ENCODE measurements around the gene PPP2R5C. TPM values are rescaled to one million over a fixed set of nuclear protein-coding genes. Genes with fewer than 3 reads are reported as not detected.

The PPP2R5C gene
- total RNA-seq, 1 experiment from 2014 or later, result 93.0 TPM

- H3K36me3 Mint-ChIP-seq (ENCODE audit: insufficient read depth in 1 of 3, low read depth in 3 of 3), result no peaks in the 10 kb centered on the region
- H3K27ac Mint-ChIP-seq, result no peak overlapping the region
Measured at GRCh38 chr14:101934601-101935150, 173.2 kb downstream of the PPP2R5C start.

More at GRCh38 chr14:101934601-101935150, 173.2 kb downstream of the PPP2R5C start:
- no peak overlapping the region for H3K4me2 ChIP-seq (ENCODE audit: insufficient read depth, insufficient read length, low read length)
- H3K23ac ChIP-seq (ENCODE audit: insufficient read length, low read depth, low read length), result no peak overlapping the region
- Mint-ChIP-seq H3K4me3 (no peak overlapping the region), H3K9me3 (peaks cover 0 to 4% of the 10 kb centered on the region in 2 experiments; a peak in 2 of 5 replicates), H3K27me3 (ENCODE audit: low read depth) (peaks cover 75% of the 10 kb centered on the region), H3K4me1 (peaks cover 0 to 8% of the 10 kb centered on the region in 2 experiments; a peak in 2 of 4 replicates)
- H3K79me1 ChIP-seq (ENCODE audit: insufficient read depth, low read depth, low read length, poor library complexity, severe bottlenecking), result no peaks in the 10 kb centered on the region
- DNase-seq, result no peak
- no peak overlapping the region for H2AFZ ChIP-seq (ENCODE audit: low read length)
- TF ChIP-seq CTCF (conservative IDR thresholded peaks at IDR 0.05), result no peak
- H3K23me2 ChIP-seq (ENCODE audit: insufficient read length, low read depth, low read length, poor library complexity, severe bottlenecking), result no peaks in the 10 kb centered on the region
- no peak overlapping the region for H2BK12ac ChIP-seq (ENCODE audit: insufficient read length, low read depth, low read length)
- H3T11ph ChIP-seq (ENCODE audit: low read length), result no peak overlapping the region
- H3K56ac ChIP-seq (ENCODE audit: insufficient read length, low read depth, low read length), result no peak overlapping the region
- WGBS (ENCODE audit: extremely low coverage, insufficient read length, low lambda C conversion rate), result no CpG with 5 or more reads among the region's 14 CpGs
- no peaks in the 10 kb centered on the region for H3K9me3 ChIP-seq (ENCODE audit: control insufficient read depth, low read depth, low read length)
- no peak overlapping the region for H3K27ac ChIP-seq (ENCODE audit: insufficient read length, low read depth, low read length)
- no peak overlapping the region for H2BK5ac ChIP-seq (ENCODE audit: insufficient read length, low read length)
- H2BK120ac ChIP-seq (ENCODE audit: low read depth, low read length, poor library complexity, severe bottlenecking), result no peak overlapping the region
- H3K4me1 ChIP-seq (ENCODE audit: insufficient read depth, low read length), result no peaks in the 10 kb centered on the region
- peaks cover 12% of the 10 kb centered on the region; the same call in 1 of the 2 replicates for H3K27me3 ChIP-seq (ENCODE audit: insufficient read depth, low read length)
- H4K91ac ChIP-seq (ENCODE audit: insufficient read length, low read depth, low read length), result no peak overlapping the region
- H2AK5ac ChIP-seq (ENCODE audit: insufficient read length, low read length), result no peak overlapping the region
- H2BK20ac ChIP-seq (ENCODE audit: low read depth, low read length, poor library complexity, severe bottlenecking), result no peak overlapping the region
- no peaks in the 10 kb centered on the region for H3K79me2 ChIP-seq (ENCODE audit: insufficient read depth, low read length)
- no peaks in the 10 kb centered on the region for H4K20me1 ChIP-seq (ENCODE audit: control insufficient read depth, insufficient read depth, insufficient read length)
- no peak overlapping the region for H3K4ac ChIP-seq (ENCODE audit: low read depth, low read length)
- H4K8ac ChIP-seq (replicated peaks; ENCODE audit: insufficient read length, low read depth, low read length), result no peak overlapping the region
- no peak overlapping the region for H3K18ac ChIP-seq (ENCODE audit: insufficient read length, low read depth, low read length)
- no peak overlapping the region for H3K9ac ChIP-seq (ENCODE audit: extremely low read depth, insufficient read length, low read length)
- no peak overlapping the region for H3K14ac ChIP-seq (ENCODE audit: insufficient read depth, low read length)
- H4K5ac ChIP-seq (ENCODE audit: insufficient read length, low read depth, low read length), result no peak overlapping the region
- peak overlapping the region; percentile 3; the same call in 1 of the 2 replicates for H2BK15ac ChIP-seq (ENCODE audit: low read depth, low read length)
